HepG2 (cell line): ENCODE measurements around the gene MON1A. TPM values are rescaled to one million over a fixed set of nuclear protein-coding genes. Genes with fewer than 3 reads are reported as not detected.

ENCODE experiments used
- CERS6 ChIP-seq: sonication (generic); formaldehyde crosslinking; IDR thresholded peaks from 2 replicates; pipeline ENCODE4 v1.5.0; 2020; ENCODE audit warnings: missing genetic modification reagents
- CHD4 ChIP-seq: fragments of 200-600 bp; sonication (generic); IDR thresholded peaks from 2 replicates; pipeline ENCODE4 v1.7.0; 2017; ENCODE audit warnings: mild to moderate bottlenecking, low read length, borderline replicate concordance
- ELF3 ChIP-seq: IDR thresholded peaks from 2 replicates; pipeline ENCODE4 v1.6.1; 2016; ENCODE audit warnings: missing genetic modification reagents, missing compliant biosample characterization
- KLF11 ChIP-seq: IDR thresholded peaks from 2 replicates; pipeline ENCODE4 v1.6.1; 2016; ENCODE audit warnings: missing compliant biosample characterization
- NFIC ChIP-seq: IDR thresholded peaks from 2 replicates; pipeline ENCODE4 v1.6.1; 2012; ENCODE audit warnings: mild to moderate bottlenecking, low read length, inconsistent platforms
- ZFYVE20 ChIP-seq: sonication (generic); formaldehyde crosslinking; IDR thresholded peaks from 2 replicates; pipeline ENCODE4 v1.8.0; 2023; ENCODE audit warnings: low read depth, mild to moderate bottlenecking, moderate library complexity, missing genetic modification reagents, borderline replicate concordance
- ZKSCAN1 ChIP-seq: fragments of 150-350 bp; IDR thresholded peaks from 2 replicates; pipeline ENCODE4 v1.6.1; 2014; ENCODE audit warnings: low read length
- ZNF773 ChIP-seq: sonication (generic); formaldehyde crosslinking; IDR thresholded peaks from 2 replicates; pipeline ENCODE4 v1.4.0; 2020; ENCODE audit warnings: missing genetic modification reagents, borderline replicate concordance
- polyA plus RNA-seq, 8 experiments: library from polyadenylated mRNA; depleted of rRNA in 3 of 8; stranded (reverse) in 7 of 8; unstranded in 1 of 8; fragments of >200 nt; fragmentation: Illumina TruSeq in 4 of 8; extraction: Trizol in 4 of 8; gene quantifications; 2 replicates each; pipeline versions ENCODE4 v1.2.1 to v1.2.3, GENCODE V29; 2011 to 2016; ENCODE audit warnings: low read depth in 4 of 8, missing spikeins in 1 of 8, mixed read lengths in 1 of 8; ENCODE audit not compliant: insufficient read depth in 1 of 8
- total RNA-seq, 5 experiments: library from RNA; depleted of rRNA; stranded (reverse); fragments of >200 nt; fragmentation: Illumina TruSeq; extraction: Trizol; gene quantifications; 2 replicates each; pipeline ENCODE4 v1.2.3, GENCODE V29; 2016; ENCODE audit warnings: low read depth in 1 of 5
- TF ChIP-seq, protein P1 (sequence below): sonication (generic); formaldehyde crosslinking; IDR thresholded peaks from 2 replicates; pipeline ENCODE4 v1.4.0; 2020; ENCODE audit warnings: mild to moderate bottlenecking, low read depth, missing genetic modification reagents
- TF ChIP-seq, protein P2 (sequence below): sonication (generic); formaldehyde crosslinking; IDR thresholded peaks from 2 replicates; pipeline ENCODE4 v1.4.0; 2020; ENCODE audit warnings: missing genetic modification reagents, borderline replicate concordance
- TF ChIP-seq, protein P3 (sequence below): sonication (generic); formaldehyde crosslinking; IDR thresholded peaks from 2 replicates; pipeline ENCODE4 v1.5.0; 2020; ENCODE audit warnings: mild to moderate bottlenecking, missing genetic modification reagents
- TF ChIP-seq, protein P4 (sequence below): sonication (generic); formaldehyde crosslinking; IDR thresholded peaks from 2 replicates; pipeline ENCODE4 v1.8.0; 2022; ENCODE audit warnings: mild to moderate bottlenecking, missing genetic modification reagents
- TF ChIP-seq, protein P5 (sequence below): sonication (generic); formaldehyde crosslinking; conservative IDR thresholded peaks from 2 replicates; pipeline ENCODE4 v1.5.0; 2020; ENCODE audit warnings: missing genetic modification reagents

Gene MON1A
- total and polyA plus RNA-seq, 2 of the 13 experiments (the other 11 are each of a cell fraction or from before 2014, with no cell fraction given), result 4.6 to 9.0 TPM

DNA sequence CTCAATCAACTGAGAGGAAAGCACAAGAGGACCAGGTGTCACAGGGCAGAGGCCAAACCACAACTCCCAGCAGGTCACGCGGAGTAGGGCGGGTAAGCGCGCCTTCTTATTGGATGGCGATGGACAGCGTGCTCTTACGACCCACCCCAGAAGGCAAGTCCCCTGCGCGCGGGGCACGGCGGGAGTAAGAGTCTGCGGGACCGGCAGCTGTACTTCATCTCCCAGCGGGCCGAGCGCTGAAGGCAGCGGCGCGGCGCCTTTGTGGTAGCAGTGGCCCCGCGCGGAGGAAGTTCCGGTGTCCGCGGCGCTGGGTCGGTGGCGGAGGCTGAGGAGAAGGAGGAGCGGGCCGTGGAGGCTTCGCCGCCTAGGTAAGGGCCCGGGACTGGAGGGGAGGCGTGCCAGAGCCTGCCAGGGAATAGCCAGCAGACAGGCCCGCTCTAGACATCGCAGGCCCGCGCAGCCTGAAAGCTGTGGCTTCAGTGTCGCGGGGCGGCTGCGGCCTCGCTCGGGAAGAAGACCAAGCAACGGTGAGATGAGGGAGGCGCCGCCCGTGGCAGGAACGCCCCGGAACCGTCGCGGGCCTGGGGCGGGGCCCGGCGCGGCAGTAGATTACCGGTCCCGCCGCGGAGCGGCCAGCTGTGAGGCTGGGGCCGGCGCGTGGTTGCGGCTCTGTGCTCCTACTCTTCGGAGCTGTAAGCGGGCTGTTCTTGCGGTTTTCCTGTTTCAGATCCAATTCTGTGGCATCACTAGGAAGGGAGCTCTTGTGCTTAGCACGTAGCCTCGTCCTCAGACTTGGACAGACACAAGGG, 10.5 kb upstream of the MON1A start, which contains the start of gene RBM6 (continued):
- TF ChIP-seq CERS6 (peak; percentile 72; the same call in 1 of the 2 replicates), ZKSCAN1 (no peak), ELF3 (CRISPR knock-in tag) (peak; percentile 84), ZFYVE20 (0 out of 2 replicates have a peak, but pooled peaks have one; percentile 48), ZNF773 (CRISPR knock-in tag) (0 out of 2 replicates have a peak, but pooled peaks have one; percentile 34), KLF11 (CRISPR knock-in tag) (peak; percentile 27), NFIC (no peak; the same call in 1 of the 2 replicates), CHD4 (no peak)
- TF ChIP-seq, protein P1, sequence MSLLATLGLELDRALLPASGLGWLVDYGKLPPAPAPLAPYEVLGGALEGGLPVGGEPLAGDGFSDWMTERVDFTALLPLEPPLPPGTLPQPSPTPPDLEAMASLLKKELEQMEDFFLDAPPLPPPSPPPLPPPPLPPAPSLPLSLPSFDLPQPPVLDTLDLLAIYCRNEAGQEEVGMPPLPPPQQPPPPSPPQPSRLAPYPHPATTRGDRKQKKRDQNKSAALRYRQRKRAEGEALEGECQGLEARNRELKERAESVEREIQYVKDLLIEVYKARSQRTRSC, result no peak
- TF ChIP-seq, protein P2, sequence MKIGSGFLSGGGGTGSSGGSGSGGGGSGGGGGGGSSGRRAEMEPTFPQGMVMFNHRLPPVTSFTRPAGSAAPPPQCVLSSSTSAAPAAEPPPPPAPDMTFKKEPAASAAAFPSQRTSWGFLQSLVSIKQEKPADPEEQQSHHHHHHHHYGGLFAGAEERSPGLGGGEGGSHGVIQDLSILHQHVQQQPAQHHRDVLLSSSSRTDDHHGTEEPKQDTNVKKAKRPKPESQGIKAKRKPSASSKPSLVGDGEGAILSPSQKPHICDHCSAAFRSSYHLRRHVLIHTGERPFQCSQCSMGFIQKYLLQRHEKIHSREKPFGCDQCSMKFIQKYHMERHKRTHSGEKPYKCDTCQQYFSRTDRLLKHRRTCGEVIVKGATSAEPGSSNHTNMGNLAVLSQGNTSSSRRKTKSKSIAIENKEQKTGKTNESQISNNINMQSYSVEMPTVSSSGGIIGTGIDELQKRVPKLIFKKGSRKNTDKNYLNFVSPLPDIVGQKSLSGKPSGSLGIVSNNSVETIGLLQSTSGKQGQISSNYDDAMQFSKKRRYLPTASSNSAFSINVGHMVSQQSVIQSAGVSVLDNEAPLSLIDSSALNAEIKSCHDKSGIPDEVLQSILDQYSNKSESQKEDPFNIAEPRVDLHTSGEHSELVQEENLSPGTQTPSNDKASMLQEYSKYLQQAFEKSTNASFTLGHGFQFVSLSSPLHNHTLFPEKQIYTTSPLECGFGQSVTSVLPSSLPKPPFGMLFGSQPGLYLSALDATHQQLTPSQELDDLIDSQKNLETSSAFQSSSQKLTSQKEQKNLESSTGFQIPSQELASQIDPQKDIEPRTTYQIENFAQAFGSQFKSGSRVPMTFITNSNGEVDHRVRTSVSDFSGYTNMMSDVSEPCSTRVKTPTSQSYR (CRISPR knock-in tag), result peak; percentile 40; the same call in 1 of the 2 replicates
- TF ChIP-seq, protein P3, sequence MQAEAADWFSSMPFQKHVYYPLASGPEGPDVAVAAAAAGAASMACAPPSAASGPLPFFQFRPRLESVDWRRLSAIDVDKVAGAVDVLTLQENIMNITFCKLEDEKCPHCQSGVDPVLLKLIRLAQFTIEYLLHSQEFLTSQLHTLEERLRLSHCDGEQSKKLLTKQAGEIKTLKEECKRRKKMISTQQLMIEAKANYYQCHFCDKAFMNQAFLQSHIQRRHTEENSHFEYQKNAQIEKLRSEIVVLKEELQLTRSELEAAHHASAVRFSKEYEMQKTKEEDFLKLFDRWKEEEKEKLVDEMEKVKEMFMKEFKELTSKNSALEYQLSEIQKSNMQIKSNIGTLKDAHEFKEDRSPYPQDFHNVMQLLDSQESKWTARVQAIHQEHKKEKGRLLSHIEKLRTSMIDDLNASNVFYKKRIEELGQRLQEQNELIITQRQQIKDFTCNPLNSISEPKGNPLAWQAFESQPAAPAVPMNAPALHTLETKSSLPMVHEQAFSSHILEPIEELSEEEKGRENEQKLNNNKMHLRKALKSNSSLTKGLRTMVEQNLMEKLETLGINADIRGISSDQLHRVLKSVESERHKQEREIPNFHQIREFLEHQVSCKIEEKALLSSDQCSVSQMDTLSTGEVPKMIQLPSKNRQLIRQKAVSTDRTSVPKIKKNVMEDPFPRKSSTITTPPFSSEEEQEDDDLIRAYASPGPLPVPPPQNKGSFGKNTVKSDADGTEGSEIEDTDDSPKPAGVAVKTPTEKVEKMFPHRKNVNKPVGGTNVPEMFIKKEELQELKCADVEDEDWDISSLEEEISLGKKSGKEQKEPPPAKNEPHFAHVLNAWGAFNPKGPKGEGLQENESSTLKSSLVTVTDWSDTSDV, result no peak
- TF ChIP-seq, protein P4, sequence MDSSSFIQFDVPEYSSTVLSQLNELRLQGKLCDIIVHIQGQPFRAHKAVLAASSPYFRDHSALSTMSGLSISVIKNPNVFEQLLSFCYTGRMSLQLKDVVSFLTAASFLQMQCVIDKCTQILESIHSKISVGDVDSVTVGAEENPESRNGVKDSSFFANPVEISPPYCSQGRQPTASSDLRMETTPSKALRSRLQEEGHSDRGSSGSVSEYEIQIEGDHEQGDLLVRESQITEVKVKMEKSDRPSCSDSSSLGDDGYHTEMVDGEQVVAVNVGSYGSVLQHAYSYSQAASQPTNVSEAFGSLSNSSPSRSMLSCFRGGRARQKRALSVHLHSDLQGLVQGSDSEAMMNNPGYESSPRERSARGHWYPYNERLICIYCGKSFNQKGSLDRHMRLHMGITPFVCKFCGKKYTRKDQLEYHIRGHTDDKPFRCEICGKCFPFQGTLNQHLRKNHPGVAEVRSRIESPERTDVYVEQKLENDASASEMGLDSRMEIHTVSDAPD, result no peak
- TF ChIP-seq, protein P5, sequence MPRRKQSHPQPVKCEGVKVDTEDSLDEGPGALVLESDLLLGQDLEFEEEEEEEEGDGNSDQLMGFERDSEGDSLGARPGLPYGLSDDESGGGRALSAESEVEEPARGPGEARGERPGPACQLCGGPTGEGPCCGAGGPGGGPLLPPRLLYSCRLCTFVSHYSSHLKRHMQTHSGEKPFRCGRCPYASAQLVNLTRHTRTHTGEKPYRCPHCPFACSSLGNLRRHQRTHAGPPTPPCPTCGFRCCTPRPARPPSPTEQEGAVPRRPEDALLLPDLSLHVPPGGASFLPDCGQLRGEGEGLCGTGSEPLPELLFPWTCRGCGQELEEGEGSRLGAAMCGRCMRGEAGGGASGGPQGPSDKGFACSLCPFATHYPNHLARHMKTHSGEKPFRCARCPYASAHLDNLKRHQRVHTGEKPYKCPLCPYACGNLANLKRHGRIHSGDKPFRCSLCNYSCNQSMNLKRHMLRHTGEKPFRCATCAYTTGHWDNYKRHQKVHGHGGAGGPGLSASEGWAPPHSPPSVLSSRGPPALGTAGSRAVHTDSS (CRISPR knock-in tag), result 0 out of 2 replicates have a peak, but pooled peaks have one; percentile 27
